ENCODE data around the gene DTNBP1.

- no peak for TF ChIP-seq POLR2A (IDR thresholded peaks at IDR 0.05; ENCODE audit: low read length)
- TF ChIP-seq GATA1 (IDR thresholded peaks at IDR 0.05; ENCODE audit: low read depth, low read length): no peak
Observed at GRCh38 chr6:15577550-15578171, 85.2 kb downstream of the DTNBP1 start.

Data from erythroblast (primary cell).